ENCODE data around the gene EEF1AKMT3. TPM values are rescaled to one million over a fixed set of nuclear protein-coding genes. Genes with fewer than 3 reads are reported as not detected.
A peak's percentile ranks its signal among the peaks of the same experiment; 100 is the strongest.

EEF1AKMT3 gene
- total and polyA plus RNA-seq, 2 of the 4 experiments (the other 2 are of a cell fraction), result 3.2 to 8.1 TPM

- Histone ChIP-seq H2BK20ac (ENCODE audit: low read depth, low read length) (no peak overlapping the region), H3K4me2 (ENCODE audit: low read depth, low read length) (peak overlapping the region; percentile 96), H3K14ac (replicated peaks; ENCODE audit: low read depth, low read length) (peak overlapping the region; percentile 97), H2BK120ac (ENCODE audit: low read depth, low read length) (peak overlapping the region; percentile 21; the same call in 1 of the 2 replicates), H3K27me3 (ENCODE audit: control insufficient read depth, insufficient read depth, low read length) (peaks cover 10% of the 10 kb centered on the region), H3K23ac (ENCODE audit: low read depth, low read length) (peak overlapping the region; percentile 95), H3K4me3 (ENCODE audit: insufficient read depth, low read depth, low read length) (peak overlapping the region; percentile 59), H4K91ac (ENCODE audit: insufficient read depth, low read depth, low read length) (peak overlapping the region; percentile 73), H2AFZ (replicated peaks; ENCODE audit: low read length, poor library complexity) (peak overlapping the region; percentile 38), H2BK5ac (ENCODE audit: low read depth, low read length, poor library complexity, severe bottlenecking) (peak overlapping the region; percentile 79), H3K4me1 (ENCODE audit: control insufficient read depth, insufficient read depth, low read length) (peaks cover 7% of the 10 kb centered on the region), H4K5ac (ENCODE audit: low read depth, low read length) (peak overlapping the region; percentile 59), H3K79me1 (ENCODE audit: low read depth in 1 of 2, low read length in 2 of 2) (peaks cover 18 to 43% of the 10 kb centered on the region in 2 experiments; a peak in 3 of 4 replicates), H3K9me3 (ENCODE audit: control insufficient read depth, insufficient read depth, low read length) (no peaks in the 10 kb centered on the region), H3K18ac (ENCODE audit: low read depth, low read length) (peak overlapping the region; percentile 56), H3K56ac (ENCODE audit: extremely low read depth, insufficient read depth, low read length) (peak overlapping the region; percentile 91), H3K36me3 (ENCODE audit: control insufficient read depth, insufficient read depth, low read length) (peaks cover 23% of the 10 kb centered on the region), H2AK5ac (ENCODE audit: low read depth, low read length) (peak overlapping the region; percentile 90), H2AK9ac (replicated peaks; ENCODE audit: low read depth, low read length, poor library complexity) (peak overlapping the region; percentile 97), H3K4ac (ENCODE audit: low read depth, low read length) (peak overlapping the region; percentile 91), H4K20me1 (ENCODE audit: insufficient read depth, low read length) (peaks cover 7% of the 10 kb centered on the region; the same call in 1 of the 2 replicates), H3K27ac (ENCODE audit: insufficient read depth, low read length) (peak overlapping the region; percentile 90), H3K9ac (ENCODE audit: low read depth, low read length) (peak overlapping the region; percentile 88), H3K9me1 (ENCODE audit: insufficient read depth, low read length) (peaks cover 15% of the 10 kb centered on the region), H4K8ac (ENCODE audit: low read depth in 2 of 2, low read length in 2 of 2) (peak overlapping the region; percentile 56 to 93), H2BK15ac (ENCODE audit: low read depth, low read length) (peak overlapping the region; percentile 40; the same call in 1 of the 3 replicates)
- TSS peak; percentile 72 for BruUV-seq (replicated peaks)
- no peak for TF ChIP-seq MAFK (IDR thresholded peaks at IDR 0.05; ENCODE audit: low read depth, low read length)
- no peak for TF ChIP-seq NFE2L2 (IDR thresholded peaks at IDR 0.05; ENCODE audit: low read depth, low read length)
- no peak for TF ChIP-seq USF2 (IDR thresholded peaks at IDR 0.05; ENCODE audit: low read depth, low read length)
- TF ChIP-seq MAZ (IDR thresholded peaks at IDR 0.05; ENCODE audit: borderline replicate concordance, low read depth, low read length), result no peak
- TF ChIP-seq POLR2A (IDR thresholded peaks at IDR 0.05; ENCODE audit: low read depth, low read length), result no peak
- in situ Hi-C loops (cut with MboI; ENCODE audit: low sequenced_read_pairs) (no loop called here), intact Hi-C loops (cut with micrococcal nuclease) (no loop called here), dilution Hi-C loops (cut with HindIII; ENCODE audit: low sequenced_read_pairs, unreplicated experiment) (no loop called here)
- WGBS, 2 experiments (ENCODE audit: extremely low coverage in 2 of 2, insufficient read length in 1 of 2), result 7% methylated on average over 4 of the region's 8 CpGs; no CpG with 5 or more reads in 1 of the 2 experiments
- CTCF ChIA-PET, result interaction anchor here (1.1 kb wide), 1 partner anchor 14 kb away, joined by 3 read pairs; no protein-coding TSS in a partner anchor
- ATAC-seq (ENCODE audit: low read depth) (no peak), DNase-seq (no peak)
- POLR2A ChIA-PET (ENCODE audit: unreplicated experiment), result no interaction called here
Observed at GRCh38 chr12:57751432-57751787, 21.0 kb upstream of the EEF1AKMT3 start.
